ENCODE results near the gene GAS7.
"Not testable (repeated sequence)": the region's sequence is repeated elsewhere in the genome, so short reads cannot be mapped to it uniquely, and the experiment has no call there.

The GAS7 gene

GRCh38 chr17:9925457-9925856 lies 272.9 kb downstream of the GAS7 start:
- TF ChIP-seq JUND (IDR thresholded peaks at IDR 0.05; ENCODE audit: low read depth) = no peak
- no peak for DNase-seq (ENCODE audit: low read depth in 1 of 2, low spot score in 1 of 2)
- in situ Hi-C loops (cut with HindIII; ENCODE audit: low pct_unique_long_range_greater_than_20kb, low sequenced_read_pairs) = no loop called here

GRCh38 chr17:9924735-9925191 lies 273.6 kb downstream of the GAS7 start:
- DNase-seq (ENCODE audit: low read depth in 1 of 2, low spot score in 1 of 2) = peak; percentile 50 to 81
- in situ Hi-C loops (cut with HindIII; ENCODE audit: low pct_unique_long_range_greater_than_20kb, low sequenced_read_pairs) = no loop called here
- no peak for TF ChIP-seq JUND (IDR thresholded peaks at IDR 0.05; ENCODE audit: low read depth)

GRCh38 chr17:9922012-9922848 lies 276.2 kb downstream of the GAS7 start:
- in situ Hi-C loops (cut with HindIII; ENCODE audit: low pct_unique_long_range_greater_than_20kb, low sequenced_read_pairs) = no loop called here
- no peak for DNase-seq (ENCODE audit: low read depth in 1 of 2, low spot score in 1 of 2)
- no peak for TF ChIP-seq JUND (IDR thresholded peaks at IDR 0.05; ENCODE audit: low read depth)

- in situ Hi-C loops (cut with HindIII; ENCODE audit: low pct_unique_long_range_greater_than_20kb, low sequenced_read_pairs); DNase-seq (ENCODE audit: low read depth in 1 of 2, low spot score in 1 of 2): not testable (repeated sequence)
Measured at GRCh38 chr17:9921216-9921615, 277.2 kb downstream of the GAS7 start.

- no peak for DNase-seq (ENCODE audit: low read depth in 1 of 2, low spot score in 1 of 2)
- in situ Hi-C loops (cut with HindIII; ENCODE audit: low pct_unique_long_range_greater_than_20kb, low sequenced_read_pairs) = no loop called here
- no peak for TF ChIP-seq JUND (IDR thresholded peaks at IDR 0.05; ENCODE audit: low read depth)
Measured at GRCh38 chr17:9918804-9919352, 279.5 kb downstream of the GAS7 start.

GRCh38 chr17:9918352-9918751 lies 280.1 kb downstream of the GAS7 start:
- in situ Hi-C loops (cut with HindIII; ENCODE audit: low pct_unique_long_range_greater_than_20kb, low sequenced_read_pairs) = no loop called here
- no peak for TF ChIP-seq JUND (IDR thresholded peaks at IDR 0.05; ENCODE audit: low read depth)
- no peak for DNase-seq (ENCODE audit: low read depth in 1 of 2, low spot score in 1 of 2)

GRCh38 chr17:9917801-9918200 lies 280.6 kb downstream of the GAS7 start:
- no peak for TF ChIP-seq JUND (IDR thresholded peaks at IDR 0.05; ENCODE audit: low read depth)
- no peak for DNase-seq (ENCODE audit: low read depth in 1 of 2, low spot score in 1 of 2)
- in situ Hi-C loops (cut with HindIII; ENCODE audit: low pct_unique_long_range_greater_than_20kb, low sequenced_read_pairs) = no loop called here

- DNase-seq (ENCODE audit: low read depth in 1 of 2, low spot score in 1 of 2) = no peak
- no peak for TF ChIP-seq JUND (IDR thresholded peaks at IDR 0.05; ENCODE audit: low read depth)
- in situ Hi-C loops (cut with HindIII; ENCODE audit: low pct_unique_long_range_greater_than_20kb, low sequenced_read_pairs) = no loop called here
Measured at GRCh38 chr17:9917131-9917530, 281.3 kb downstream of the GAS7 start.

- DNase-seq (ENCODE audit: low read depth in 1 of 2, low spot score in 1 of 2) = no peak
- no peak for TF ChIP-seq JUND (IDR thresholded peaks at IDR 0.05; ENCODE audit: low read depth)
- in situ Hi-C loops (cut with HindIII; ENCODE audit: low pct_unique_long_range_greater_than_20kb, low sequenced_read_pairs) = no loop called here
Measured at GRCh38 chr17:9916108-9916507, 282.3 kb downstream of the GAS7 start.

- TF ChIP-seq JUND (IDR thresholded peaks at IDR 0.05; ENCODE audit: low read depth) = no peak
- DNase-seq (ENCODE audit: low read depth in 1 of 2, low spot score in 1 of 2) = no peak
- in situ Hi-C loops (cut with HindIII; ENCODE audit: low pct_unique_long_range_greater_than_20kb, low sequenced_read_pairs) = no loop called here
Measured at GRCh38 chr17:9913476-9913875, 284.9 kb downstream of the GAS7 start.

- TF ChIP-seq JUND (IDR thresholded peaks at IDR 0.05; ENCODE audit: low read depth) = no peak
- no peak for DNase-seq (ENCODE audit: low read depth in 1 of 2, low spot score in 1 of 2)
- in situ Hi-C loops (cut with HindIII; ENCODE audit: low pct_unique_long_range_greater_than_20kb, low sequenced_read_pairs) = no loop called here
Measured at GRCh38 chr17:9912121-9913099, 286.0 kb downstream of the GAS7 start.

GRCh38 chr17:9911089-9911488 lies 287.3 kb downstream of the GAS7 start:
- in situ Hi-C loops (cut with HindIII; ENCODE audit: low pct_unique_long_range_greater_than_20kb, low sequenced_read_pairs) = no loop called here
- TF ChIP-seq JUND (IDR thresholded peaks at IDR 0.05; ENCODE audit: low read depth) = no peak
- no peak for DNase-seq (ENCODE audit: low read depth in 1 of 2, low spot score in 1 of 2)
